NCI-H1694 treated with DMSO at 0.1 percent for 48 hours (cell line): ENCODE results near the gene HOXD10.

Source experiments
- DNase-seq: peaks from one replicate; lab custom pipeline; 2025; lab: John Stamatoyannopoulos, UW

HOXD10 gene

DNA sequence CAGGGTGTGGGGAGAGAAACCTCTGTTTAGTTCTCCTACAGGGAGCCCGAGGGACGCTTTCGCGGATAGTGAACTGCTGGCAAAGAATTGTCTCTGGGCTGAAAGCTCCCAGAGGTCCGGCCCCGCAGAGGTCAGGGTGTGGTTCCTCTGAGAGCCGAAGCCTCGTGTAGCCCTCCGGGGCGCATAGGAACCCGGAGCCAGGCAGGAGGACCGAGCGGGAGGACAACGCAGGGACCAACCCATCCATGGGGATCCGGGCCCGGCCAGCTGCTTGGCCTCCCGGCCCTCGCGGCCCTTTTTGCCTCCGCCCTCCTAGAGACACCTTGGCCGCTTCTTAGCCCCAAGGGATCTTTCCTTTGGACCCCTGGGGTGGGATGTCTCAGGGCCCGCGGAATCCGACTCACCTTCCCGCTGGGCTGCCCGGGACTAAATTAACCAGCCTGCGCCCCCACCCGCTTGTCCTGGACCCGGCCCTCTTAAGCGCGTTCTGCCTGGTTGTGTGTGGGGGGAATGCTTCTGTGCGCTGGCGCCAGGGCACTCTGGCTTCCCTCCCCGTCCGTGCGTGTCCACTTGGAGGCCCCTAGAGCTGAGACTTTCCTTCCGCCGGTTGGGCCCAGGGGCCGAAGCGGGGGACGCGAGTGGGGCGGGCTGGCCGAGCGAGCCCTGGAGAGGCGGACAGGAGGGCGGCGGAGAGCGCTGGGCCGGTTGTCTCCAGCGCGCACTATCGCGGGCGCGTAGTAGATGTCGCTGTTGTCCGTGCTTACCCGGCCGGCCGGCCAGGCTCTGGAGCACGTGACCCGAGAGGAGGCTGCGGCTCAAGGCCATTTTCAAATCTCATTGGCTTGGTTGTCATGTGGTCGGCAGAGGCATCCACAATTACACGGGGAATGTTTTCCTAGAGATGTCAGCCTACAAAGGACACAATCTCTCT is at the start of gene HOXD10:
Gene HOXD10 (plus strand): TSS at position 896 of the 931 bp plus-strand sequence. CDS start 56 bp downstream, outside the sequence.
- DNase-seq, result no peak

DNA sequence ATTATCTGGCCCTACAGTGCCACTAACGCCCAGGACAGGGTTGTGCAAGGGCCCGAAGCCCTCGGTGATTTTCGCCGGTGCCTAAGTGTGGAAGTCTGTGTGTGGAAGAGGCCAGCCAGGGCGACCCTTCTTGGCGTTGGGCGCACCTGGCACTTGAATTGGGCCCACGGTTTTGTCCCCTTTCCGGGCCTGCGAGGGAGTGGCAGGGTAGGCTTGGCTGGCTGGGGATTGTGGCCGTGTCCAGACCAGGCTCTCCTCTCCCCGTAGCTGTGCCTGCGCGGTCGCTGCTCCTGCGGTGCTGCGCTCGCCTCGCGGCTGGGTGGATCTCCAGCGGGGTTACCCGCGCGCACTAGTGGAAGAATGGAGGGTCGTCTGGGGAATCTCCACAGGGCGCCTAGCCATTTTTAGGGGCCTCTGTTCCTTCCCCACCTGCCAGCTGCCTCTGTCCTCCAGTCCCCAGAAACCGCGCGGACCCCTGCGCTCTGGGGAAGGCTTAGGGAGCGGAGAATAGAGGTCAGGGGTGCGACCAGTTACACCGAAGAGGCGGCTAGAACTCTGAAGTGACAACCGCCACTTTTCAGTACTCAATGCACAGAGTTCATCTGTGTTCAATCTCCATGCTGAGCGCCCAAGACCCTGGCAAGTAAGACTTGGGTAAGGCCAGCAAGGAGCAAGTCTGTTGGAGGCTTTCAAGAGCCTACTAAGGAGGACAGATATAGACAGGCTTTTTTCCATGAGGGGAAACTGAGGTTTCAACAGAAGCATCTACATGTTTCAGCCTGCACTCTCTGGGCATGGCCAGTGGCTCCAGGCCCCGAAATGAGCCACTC is 48.8 kb upstream of the HOXD10 start:
- no peak for DNase-seq

DNA sequence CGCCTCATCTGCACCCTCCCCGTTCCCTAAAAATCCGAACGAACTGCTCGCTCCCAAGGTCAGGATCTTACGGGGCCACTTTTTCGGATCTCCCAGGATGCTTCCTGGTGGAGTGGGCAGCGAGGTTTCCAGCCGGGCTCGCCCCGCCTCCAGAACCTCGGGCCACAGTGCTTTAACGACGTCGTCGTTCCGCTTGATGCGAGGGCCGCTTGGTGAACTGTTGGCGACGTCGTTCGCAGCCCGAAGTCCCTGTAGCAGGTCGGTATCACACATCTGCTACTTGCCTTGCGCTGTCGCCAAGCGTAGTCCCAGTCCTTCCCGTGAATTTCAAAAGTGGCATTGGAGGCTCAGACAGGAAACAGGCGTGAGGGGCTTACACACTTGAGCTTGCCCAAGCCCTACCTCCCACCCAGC is 48.2 kb upstream of the HOXD10 start:
- DNase-seq, result no peak

DNA sequence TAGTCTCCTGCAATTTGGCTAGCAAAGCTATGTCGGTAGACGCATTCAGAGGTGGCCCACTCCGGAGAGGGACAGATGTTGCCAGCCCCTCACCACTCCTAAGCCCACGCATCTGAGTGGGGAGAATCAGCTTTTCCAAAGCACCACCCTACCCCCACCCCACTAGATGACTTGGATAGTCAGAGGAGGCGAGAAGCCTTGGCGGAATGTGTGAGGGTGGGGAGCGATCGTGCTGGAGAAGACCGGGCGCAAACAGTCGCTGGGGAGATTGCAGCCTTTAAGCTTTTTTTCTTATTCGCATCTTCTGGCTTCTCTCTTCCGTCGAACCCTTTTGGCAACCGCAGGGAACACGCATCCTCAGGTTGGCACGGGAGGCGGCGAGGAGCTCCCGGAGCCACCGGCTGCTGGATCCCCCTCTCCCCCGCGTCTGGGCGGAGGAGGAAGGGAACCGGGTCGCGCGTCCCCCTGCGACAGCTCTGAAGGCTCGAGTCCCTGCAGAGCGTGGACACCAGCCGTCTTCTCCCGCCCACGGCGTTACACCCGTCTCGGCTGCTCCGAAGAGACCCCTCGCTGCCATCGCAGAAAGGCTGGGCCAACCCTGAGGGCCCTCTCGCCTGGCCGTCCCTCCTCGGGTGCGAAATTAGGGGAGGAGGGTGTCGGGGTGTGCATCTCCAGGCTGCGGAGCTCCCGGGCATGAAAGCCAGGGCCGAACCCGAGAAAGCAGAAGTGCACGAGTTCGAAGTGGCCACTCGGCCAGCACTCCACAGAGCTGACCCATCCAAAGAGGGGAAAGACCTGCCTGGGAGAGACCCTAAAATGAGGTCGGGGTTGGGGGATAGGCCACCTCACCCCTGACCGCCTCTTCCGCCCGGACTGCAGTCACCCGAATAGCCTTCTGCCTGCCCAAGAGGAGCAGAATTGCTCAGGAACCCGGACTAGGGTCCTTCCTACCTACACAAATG is 45.0 kb upstream of the HOXD10 start:
- DNase-seq, result no peak

DNA sequence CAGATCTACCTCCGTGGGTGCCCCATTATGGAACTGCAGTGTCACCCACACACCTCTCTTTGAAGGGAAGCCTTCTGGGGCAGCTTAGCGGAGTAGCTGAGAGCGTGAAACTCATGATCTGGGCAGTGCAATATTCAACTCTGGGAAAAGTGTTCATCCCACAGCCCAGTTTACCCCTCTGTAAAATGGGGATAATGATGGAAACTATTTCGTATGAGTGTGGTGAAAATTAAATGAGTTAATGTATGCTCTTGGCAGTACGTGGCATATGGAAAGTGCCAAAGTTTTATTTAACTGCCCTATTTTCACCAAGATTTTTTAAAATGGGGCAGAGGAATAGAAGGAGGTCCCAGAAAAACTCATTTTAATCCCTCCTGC is 44.3 kb upstream of the HOXD10 start:
- no peak for DNase-seq

DNA sequence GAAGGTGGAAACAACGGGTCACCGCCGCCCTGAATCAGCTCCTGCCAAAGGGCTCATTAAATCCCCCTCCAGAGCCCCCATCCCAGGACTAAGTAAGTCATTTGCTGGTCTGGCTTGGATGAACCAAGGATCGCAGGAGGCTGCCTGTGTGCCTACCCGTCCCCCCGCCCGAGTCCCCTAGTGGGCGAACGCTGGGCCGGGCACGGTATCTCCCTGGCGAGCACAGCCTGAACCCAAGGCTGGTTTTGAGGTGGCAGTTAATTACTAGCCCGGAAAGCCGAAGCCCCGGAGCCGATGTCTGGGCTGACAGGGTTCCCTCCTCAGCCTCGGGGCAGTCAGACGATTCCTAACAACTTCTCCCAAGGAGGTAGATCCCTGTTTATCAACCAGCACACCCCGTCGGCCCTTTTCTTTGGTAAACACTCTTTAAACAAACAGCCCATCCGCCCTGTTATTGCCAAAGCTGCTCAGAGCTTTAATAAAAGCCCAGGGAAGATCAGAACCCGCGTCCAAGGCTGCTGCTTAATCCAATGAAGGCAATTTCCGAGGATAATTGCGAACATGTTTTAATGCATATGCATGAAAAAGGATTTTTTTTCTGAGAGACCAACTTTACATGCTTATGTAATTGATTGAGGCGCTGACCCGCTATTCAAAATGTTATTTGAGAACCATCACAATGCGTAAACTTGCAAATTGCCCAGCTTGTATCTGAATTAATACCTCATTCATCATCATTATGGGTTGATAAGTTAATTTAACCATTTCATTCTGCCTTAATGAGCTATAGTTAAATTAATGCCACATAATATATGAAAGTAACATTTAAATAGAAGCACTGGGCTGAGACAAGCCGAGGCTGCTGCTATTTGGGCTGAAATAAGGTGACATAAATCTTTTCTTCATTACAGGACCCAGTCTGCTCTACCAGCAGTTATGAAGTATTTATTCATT is 43.4 kb upstream of the HOXD10 start:
- no peak for DNase-seq

DNA sequence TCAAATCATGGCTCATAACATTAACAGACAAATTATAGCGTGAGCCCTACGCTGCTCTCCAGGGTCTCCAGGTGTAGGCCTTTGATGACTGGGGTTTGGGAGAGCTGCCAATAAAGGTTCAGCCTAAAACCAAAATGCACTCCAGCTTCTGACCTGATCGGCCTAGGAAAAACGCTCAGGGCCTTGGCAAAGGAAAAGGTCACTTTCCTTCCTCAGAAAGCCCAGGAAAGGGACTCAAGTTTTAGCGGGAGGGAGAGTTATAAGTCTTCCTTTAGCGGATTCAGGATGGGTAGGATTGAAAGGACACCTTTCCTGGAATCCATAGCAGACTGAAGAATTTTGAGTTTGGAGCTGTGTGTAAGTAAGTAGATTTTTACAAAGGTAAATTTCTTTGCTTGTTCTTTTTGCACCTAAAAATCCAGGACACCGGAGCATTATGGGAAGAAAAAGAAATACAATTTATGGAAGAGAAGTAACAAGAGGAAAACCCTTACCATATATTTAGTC is 41.6 kb upstream of the HOXD10 start:
- no peak for DNase-seq

DNA sequence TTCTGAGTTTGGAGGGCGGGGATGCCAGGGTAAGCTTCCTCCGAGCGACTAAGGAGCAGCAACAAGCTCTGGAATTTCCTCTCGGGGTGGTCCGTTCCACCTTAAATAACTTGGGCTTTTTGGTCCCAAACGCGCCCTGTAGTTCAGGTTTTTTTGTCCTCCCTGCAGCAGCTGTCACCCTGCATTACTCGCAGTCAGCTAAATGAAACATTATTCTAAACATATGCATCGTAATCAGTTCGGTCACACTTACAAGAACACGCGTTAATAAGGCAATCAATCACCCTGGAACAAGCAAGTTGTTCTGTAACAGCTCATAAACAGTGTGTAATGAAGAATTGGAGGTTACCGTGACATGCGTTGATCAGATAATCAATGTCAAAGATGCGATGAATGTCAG is 41.1 kb upstream of the HOXD10 start:
- DNase-seq, result peak; percentile 90

DNA sequence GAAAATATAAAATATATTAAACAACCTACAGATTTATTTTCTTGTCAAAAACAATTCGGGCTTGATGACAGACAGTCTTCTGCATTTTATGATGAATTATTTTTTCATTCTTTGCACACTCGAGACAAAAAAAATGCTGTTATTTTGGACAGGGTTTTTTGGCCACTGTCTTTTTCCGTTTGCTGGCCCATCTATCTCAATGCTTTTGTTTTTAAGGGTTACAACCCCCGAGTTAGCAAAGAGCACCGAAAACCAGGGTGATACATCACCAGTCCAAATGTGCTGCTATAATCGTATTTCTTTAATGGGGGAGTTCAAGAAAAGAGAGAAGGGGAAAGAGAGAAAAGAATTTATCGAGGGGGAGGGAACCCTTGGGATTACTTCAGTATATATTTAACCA is 40.5 kb upstream of the HOXD10 start:
- DNase-seq, result no peak

DNA sequence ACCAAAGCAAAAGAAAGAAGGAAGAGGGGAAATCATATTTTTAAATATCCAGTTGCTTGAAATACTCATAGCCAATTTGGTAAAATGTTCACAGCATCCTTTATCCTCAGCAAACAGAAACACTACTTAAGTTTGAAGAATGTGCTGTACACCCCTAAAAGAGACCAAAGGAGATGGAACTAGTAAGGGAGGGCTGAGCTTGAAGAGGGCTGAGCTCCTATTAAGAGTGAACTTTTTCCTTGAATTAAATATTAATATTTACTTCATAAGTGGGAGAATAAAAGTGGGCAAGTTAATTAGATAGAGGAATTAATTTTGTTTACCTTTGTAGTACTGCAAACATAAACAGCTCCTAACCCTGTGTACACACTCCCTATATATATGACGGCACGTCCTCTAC is 39.8 kb upstream of the HOXD10 start:
- no peak for DNase-seq

DNA sequence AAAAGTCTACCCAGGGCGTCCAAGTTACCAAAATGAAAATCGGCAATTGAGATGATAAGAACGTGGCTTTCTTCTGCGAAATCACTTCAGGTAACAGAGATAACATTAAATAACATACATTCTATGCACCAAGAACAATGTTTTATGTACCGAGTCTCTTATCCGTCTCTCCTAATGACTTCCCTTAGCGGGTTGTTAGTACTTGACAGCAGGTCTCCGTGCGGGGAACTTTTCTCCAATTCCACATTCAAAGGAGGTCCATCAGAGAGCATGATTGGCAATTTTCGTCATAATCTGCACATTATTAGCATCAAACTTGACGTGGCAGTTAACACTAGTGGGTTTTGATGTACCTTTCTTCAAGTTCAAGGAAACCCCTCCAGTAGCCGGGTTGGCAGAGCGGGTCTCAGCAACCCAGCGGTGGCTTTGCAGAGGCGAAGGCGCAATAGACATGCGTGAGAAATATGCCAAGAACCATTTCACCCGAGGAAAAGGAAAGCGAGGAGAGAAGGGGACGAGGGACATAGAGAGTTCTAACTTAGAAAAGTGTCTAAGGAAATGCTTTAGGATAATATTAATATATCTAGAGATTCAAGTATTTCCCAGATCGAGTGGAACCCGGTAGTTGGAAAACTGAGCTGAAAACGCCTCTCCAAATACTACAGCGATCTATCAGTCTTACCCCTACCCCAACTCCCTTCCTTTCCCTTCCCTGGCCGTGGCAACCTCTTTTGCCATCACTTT is 37.9 kb upstream of the HOXD10 start:
- DNase-seq, result peak; percentile 44

DNA sequence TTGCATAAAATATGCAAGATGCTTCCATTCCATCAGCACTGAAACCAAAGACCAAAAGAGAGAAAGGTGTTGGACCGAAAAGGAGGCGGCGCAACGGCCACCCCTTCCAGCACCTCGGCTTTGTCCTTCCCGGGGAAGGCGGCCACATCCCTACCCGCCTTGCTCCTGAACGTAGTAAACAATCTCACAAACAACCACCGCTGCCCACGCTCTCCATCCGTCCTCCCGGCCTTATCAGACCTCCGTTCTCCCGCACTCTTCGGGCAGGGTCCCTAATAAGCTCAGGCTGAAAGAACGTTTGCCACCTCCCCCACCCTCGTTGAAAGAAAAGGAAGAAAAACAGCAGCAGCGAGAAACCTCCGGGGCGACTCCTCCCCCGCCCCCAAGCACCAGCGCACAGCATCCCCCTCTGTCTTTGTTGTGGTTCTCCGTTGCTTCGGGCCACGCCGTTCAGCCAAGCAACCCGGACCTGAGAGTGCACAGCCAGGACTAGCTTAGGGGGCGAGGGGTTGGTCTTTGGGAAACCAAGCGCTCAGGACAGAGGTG is 37.2 kb upstream of the HOXD10 start:
- peak; percentile 55 for DNase-seq

DNA sequence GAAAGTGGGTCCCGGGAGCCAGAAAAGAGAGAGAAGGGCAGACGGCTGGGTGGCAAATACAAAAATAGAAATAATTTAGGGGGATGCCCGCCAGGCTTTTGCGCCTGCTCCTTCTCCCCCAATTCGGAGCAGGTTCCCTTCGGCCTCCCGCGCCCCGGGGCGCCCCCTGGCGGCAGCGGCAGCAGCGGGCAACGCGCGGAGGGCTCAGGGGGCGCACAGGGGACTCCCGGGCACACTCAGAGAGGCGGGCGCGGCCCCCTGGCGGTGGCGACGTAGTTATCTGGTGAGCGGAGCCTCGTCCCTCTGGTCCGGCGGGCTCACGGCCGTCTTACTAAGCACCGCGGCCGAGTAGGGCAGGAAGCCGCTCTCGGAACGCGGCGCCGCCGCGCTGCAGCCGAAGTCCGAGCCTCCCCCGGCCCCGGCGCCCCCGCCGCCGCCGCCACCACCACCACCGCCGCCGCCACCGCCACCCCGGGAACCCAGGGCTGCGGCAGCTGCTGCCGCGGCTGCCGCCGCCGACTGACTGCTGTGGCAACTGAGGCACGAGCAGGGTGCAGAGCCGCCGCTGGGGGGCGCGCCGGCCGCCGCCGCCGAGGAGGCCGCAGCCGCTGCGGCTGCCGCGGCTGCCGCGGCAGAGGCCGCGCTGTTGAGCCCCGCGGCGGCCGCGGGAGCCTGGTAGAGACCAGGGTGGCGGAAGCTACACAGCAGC is 36.6 kb upstream of the HOXD10 start:
- peak; percentile 87 for DNase-seq

DNA sequence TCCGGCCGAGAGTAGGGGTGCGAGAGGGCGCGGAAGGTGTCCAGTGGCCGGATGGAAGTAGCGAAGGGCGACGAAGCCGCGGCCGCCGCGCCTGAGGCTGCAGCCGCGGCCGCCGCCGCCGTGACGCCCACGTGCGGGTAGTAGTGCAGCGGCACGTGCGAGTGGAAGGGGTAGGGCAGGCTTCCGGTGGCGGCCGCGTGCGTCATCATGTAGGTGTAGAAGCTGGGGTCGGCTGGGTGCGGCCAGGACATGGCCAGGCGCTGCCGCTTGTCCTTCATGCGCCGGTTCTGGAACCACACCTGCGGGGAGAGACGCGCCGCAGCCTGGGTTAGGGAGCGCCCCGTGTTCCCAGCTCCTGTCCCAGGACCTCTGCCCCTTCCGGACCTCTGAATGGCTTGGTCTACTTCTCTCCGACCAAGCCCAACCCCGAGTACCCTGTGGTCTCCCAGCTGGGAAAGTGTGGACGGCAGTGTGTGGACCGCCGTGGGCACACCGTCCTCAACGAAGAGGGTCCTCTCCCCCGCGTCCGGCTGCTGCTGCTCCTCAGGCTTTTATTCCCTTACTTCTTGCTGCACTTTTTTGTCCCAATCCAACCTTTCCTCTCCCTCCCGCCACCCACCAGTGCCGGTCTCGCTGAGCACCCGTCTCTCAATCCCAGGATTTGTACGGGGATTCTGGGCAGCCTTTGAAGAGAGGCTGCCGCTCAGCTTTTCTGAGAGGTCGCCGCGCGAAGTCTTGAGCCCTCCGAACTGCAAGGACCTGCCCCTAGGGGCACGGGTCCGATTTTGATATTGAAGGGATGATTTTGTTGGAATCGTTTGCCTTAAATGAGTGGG is 35.8 kb upstream of the HOXD10 start:
- DNase-seq, result no peak

DNA sequence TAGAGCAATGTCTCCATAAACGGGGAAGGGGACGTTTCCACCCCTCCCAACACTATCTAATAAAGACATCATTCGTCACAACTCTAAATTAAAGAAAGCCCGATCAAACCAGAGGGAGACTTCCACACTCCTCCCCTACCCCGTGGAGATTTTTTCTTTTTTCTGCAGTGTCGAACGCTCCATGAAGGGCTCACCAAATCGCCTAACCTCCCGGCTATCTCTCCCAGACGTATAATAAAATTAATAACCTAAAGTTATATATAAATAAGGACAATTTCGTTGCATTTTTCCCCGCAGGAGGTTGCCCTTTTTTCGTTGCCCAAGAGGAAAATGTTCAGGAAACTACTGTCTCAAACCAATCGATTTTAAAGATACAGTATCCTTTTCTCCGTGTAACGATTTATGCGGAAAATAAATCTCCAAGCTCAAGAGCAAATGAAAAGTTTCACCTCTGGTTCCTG is 35.2 kb upstream of the HOXD10 start:
- no peak for DNase-seq

DNA sequence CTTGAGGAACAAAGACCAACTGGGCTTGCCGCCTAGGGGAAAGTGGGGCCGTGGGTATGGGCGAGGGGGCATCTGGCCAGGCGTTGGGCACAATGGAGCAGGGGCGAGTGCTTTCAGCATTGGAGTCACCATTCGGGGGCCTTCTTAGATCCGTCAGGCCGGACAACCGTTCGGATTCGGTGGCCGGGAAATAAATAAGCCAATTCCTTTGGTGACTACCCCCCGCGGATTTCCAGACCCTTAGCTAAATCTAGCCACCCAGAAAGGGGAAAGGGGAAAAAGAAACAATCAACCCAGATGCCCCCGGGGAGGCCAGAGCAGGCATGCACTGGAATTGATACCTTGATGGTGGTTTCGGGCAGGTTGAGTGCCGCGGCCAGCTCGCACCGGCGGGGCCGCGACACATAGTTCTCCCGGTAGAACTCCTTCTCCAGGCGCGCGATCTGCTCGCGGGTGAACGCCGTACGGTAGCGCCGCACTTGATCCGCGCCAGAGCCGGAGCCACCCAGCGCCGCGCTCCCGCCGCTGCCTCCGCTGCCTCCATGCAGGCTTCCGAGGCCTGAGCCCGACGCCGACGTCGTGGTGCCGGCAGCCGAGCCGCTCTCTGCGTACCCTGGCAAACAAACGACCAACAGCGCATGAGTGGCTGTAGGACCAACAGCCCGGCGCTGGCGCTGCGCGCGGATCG is 34.6 kb upstream of the HOXD10 start:
- no peak for DNase-seq

DNA sequence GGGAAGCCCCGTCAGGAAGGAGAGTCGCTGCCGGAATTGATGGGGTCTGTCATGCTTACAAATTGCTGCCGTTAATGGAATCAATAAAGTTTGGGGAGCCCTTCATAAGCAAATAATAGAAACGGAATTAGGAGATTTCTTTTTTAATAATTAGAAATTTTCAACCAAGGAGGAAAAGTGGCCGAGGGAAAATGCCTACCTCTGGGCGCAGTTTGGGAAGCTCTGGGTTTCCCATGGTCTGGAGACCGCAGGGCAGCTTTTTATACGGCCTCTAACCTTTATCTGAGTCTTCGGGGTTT is 34.1 kb upstream of the HOXD10 start:
- DNase-seq, result no peak
